Smooth muscle cell of the brain vasculature (primary cell): Measurements from ENCODE around the gene SERPINA1.
"Not testable (repeated sequence)": the region's sequence is repeated elsewhere in the genome, so short reads cannot be mapped to it uniquely, and the experiment has no call there.

Source experiments
- DNase-seq: peaks from one replicate; pipeline ENCODE4 v3.0.0-alpha.2; 2012; ENCODE audit warnings: low read depth, low spot score

SERPINA1 gene

DNA sequence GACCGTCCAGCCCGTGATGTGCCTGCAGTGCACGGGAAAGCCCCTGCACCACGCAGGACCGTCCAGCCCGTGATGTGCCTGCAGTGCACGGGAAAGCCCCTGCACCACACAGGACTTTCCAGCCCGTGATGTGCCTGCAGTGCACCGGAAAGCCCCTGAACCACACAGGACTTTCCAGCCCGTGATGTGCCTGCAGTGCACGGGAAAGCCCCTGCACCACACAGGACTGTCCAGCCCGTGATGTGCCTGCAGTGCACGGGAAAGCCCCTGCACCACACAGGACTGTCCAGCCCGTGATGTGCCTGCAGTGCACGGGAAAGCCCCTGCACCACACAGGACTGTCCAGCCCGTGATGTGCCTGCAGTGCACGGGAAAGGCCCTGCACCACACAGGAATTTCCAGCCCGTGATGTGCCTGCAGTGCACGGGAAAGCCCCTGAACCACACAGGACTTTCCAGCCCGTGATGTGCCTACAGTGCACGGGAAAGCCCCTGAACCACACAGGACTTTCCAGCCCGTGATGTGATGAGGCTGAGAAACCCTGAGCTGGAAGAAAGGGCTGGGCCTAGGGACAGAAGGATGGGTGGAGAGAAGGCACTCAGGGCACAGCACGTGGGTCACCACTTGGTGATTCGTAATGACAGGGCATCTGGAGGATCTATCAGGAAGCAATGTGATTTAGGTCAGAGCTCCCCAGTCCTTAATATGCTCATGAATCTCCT is 42.2 kb downstream of the SERPINA1 start:
- not testable (repeated sequence) for DNase-seq

DNA sequence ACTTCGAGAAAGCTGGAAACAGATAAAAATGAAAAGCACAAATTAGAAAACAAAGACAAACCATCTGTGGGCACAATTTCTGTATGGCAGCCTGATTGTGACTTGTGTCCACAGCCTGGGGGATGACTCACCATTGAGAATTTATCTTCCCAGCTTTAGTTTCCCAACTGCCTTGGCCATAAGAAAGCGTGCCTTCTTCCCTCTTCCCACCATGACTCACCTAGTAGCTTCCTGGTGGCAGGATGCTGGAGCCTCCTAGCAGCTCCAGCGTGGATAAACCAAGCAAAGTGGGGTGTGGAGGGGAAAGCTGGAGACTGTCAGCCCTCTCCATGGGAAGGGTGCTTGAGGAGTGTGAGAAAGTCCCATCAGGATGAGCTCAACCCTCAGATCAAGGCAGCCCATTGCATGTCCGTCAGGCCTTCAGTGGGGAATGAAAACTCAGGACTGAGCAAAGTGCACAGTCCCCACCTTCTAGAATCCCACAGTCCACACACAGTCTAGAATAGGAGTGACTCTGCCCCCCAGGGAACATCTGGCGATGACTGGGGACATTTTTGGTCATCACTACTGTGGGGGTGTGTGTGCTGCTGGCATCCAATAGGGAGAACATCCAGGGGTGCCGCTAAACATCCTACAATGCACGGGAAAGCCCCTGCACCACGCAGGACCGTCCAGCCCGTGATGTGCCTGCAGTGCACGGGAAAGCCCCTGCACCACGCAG is 42.9 kb downstream of the SERPINA1 start:
- no peak for DNase-seq

DNA sequence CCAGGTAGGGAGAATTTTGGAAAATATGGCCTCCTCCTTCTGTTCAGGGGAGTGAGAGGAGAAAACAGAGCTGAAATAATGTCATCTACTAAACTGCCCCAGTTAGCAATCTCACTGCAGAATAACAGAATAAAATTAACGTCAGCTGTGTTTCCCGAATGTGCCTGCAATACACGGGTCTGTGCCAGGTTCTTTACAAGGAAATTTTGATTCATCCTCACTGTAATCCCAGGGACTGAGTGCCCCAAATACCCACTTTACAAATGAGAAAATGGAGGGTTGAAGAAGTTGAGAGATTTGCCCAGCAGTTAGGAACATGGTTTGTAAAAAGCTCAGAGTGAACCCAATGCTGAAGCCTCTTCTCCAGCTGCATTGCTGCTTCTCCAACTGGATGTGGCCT is 44.0 kb downstream of the SERPINA1 start:
- DNase-seq: no peak

DNA sequence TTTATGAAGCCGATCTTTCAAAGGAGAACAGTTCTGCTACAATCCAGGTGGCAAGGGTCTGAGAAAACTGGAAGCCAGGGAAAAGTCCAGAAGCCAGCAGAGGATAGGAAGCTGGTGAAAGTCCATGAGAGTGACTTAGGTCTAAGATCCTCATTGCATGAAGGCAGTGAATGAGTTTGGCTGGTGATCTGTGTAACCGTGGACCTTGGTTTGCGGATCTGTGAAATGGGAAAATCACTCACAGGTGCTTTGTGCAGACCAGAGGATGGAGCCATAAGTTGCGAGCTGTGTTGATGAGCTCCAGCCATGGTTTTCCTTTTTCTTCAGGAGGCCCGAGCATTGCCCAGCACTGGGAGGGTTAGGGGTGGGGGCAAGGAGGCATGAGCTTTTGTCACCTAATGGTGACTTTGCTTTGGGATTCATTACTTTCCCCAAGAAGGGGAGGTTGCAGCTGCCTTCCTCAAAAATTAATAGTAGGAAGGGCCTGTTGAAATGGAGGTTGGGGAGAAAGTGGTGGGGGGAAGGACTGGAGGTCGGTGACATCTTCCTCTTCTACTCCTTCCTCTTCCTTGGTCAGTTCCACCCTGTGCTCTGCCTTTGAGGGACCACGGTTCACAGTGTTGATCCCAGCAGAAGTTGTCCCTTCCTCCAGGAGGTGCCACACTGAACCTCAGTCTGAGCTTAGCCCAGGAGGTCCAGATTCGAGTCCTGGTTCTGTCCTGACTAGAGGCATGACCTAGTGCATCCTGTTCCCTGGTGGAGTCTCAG is 45.0 kb downstream of the SERPINA1 start:
- no peak for DNase-seq

DNA sequence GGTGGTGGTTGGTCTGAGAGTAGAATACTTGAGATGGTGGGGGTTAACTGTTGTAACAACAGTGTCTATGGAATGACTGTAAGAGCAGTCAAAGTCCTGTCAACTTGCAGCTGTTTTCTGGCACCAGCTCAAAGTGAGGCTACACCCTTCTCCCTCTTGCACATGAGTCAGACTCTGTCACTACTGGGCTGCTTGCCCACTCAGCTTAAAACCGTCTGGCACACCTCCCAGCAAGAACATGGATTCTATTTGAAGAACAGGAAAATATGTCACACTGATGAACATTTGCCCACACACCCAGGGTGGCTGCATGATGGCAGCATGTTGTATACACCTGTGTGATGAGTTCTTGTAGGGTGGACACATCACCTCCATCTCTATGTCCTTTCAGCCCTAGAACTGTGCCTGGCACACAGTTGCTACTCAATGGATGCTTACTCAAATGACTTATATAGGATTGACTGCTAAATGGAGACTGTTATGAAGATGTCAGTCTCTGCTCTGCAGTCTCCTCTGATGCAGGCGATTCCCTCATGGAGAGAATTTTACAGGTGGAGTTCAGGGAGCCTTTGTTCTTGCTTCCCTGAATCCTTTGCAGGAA is 46.0 kb downstream of the SERPINA1 start:
- DNase-seq: peak; percentile 98

DNA sequence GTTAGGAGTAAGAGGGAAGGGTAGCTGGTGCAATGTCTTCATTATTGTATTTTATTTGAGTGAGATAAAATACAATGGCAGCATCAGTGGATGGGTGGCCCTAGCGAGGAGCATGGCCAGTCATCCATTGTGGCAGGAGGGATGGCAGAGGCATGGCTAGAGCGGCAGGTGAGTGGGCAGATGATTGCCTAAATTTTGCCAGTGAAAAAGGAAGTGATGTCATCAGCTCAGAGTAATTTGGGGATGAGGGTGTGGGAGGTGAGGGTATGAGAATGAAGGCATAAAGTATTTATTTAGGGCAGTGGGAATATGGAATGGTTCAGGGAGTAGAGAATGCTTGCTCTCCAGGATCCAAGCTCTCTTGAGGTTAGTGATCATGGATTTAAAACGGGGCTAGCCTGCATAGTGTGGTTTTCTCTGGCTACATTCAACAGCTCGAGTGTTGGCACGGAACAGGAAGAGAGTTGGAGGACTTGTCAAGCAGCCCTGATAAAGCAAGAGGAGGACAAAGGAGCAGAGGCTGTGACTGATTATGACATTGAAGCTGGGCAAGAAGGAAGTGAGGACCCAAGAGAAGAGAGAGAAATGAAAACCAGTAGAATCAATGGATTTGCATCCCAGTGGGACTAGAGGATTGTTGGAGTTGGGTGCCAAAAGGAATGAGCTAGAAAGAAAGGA is 46.6 kb downstream of the SERPINA1 start:
- DNase-seq: no peak

DNA sequence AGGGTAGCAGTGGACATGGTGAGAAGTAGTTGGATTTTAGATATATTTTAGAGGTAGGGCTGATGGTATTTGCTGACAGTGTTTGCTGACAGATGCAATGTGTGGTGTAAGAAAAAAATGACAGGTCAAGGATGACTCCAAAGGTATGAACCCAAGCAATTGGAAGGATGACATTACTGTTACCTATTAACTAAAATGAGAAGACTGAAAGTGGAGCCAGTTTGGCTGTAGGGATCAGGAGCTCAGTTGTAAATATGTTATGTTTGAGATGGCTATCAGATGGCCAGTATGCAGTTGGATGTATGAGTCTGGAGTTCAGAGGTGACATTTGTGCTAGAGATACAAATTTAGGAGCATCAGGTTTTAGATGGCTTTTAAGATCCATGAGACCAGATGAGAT is 47.9 kb downstream of the SERPINA1 start:
- DNase-seq: no peak

DNA sequence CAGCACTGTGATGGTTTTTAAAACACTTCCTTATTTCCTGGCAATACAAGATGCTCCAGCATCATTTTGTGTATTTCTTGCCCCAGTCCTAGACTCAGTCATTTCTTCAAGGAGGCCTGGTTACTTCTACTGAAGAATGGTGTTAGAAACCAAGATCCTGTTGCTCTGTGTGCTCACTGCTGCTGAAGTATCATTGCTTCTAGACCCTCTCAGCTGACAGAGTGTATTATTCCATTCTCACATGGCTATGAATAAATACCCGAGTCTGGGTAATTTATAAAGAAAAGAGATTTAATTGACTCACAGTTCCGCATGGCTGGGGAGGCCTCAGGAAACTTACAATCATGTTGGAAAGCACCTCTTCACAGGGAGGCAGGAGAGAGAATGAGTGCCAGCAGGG is 50.4 kb downstream of the SERPINA1 start:
- DNase-seq: no peak

DNA sequence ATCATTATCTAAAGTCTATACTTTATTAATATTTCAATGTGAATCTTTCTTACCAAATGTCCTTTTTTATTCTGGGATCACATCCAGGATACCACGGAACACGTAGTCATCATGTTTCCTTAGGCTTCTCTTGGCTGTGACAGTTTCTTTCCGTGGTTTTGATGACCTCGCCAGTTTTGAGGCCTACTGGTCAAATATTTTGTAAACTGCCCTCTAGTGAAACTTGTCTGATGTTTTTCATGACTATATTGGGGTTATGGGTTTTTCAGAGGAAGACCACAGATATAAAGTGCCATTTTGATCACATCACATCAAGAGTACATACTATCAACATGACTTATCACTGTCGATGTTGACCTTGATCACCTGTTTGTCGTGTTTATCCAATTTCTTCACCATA is 51.1 kb downstream of the SERPINA1 start:
- no peak for DNase-seq

DNA sequence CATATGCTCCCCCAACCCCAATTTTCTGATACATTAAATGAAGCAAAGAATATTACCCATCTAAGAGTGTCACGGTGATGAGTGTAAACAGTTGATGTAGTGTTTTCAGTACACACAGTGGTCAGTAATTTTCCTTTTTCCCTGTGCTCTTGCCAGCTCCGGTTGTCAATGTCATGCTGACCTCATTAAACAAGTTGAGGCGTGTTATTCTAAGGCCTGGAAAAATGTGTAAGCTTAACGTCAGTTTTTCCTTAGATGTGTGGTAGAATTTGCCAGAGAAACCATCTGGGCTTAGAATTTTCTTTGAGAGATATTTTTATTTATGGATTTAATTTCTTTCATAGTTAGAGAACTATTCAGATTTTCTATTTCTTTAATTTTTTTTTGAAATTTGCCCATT is 53.5 kb downstream of the SERPINA1 start:
- no peak for DNase-seq

DNA sequence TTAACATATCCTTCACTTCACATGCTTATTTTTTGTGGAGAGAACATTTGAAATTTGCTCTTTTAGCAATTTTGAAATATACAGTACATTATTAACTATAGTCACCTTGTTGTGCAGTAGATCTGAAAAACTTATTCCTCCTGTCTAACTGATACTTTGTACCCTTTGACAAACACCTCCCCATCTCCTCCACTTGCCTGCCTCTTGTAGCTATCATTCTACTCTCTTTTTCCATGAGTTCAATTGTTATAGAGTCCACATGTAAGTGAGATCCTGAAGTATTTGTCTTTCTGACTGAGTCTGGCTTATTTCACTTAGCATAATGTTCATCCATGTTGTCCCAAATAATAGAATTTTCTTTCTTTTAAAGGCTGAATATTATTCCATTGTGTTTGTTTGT is 55.8 kb downstream of the SERPINA1 start:
- no peak for DNase-seq

DNA sequence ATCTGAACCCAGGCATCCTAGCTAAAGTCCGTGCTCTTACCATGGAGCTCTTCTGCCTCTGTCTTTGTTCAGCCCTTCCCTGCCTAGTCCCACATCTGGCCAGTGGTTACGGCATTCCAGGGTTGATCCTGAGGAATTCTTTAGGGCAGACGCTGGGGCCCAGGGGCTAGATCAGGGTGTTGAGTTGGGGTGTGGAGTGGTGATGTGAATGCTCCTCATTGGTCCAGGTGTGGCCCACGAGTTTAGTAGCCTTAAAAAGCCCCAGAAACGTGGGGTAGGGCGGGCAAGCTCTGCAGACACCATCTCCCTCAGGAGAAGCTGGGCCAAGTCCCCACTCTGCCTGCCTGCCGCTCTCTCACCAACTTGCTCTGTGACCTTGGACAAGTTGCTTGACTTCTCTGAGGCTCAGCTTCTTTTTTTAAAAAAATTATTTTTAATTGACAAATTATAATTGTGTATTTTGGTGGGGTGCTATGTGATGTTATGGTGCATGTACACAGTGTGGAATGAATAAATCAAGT is 56.3 kb downstream of the SERPINA1 start:
- no peak for DNase-seq

DNA sequence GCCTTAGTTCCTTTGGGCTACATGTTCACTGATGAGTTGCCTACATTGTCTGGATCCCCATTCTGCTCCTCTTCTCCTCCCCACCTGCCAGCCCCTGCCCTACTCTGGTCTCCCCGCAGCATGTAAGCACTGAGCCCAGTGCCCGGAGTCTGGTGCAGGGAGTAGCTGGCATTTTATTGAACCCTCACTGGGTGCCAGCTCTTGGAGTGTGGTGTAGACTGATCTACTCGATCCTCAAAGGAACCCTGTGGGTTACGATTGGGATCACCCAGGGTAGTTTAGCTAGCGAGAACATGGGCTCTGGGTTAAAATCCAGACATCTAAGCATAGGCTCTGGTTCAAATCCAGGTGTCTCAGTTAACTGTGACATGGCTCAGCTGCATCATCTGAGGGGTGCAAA is 56.9 kb downstream of the SERPINA1 start:
- no peak for DNase-seq

DNA sequence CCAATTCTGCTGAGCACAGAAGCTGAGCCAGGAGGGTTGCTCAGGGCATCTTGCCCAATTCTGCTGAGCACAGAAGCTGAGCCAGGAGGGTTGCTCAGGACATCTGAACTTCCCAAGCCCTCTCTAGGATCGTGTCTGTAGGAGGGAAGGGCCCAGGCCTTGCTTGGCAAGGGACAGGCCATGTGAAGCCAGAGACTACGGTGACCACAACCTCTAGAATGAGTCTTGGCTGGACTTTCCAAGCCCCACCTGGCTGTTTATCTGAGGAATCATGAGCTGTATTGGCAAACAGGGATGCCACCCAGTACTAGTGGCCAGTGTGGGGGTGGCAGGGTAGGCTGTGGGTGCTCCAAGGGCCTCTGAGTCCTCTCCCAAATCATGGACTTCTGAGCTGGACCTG is 57.5 kb downstream of the SERPINA1 start:
- no peak for DNase-seq

DNA sequence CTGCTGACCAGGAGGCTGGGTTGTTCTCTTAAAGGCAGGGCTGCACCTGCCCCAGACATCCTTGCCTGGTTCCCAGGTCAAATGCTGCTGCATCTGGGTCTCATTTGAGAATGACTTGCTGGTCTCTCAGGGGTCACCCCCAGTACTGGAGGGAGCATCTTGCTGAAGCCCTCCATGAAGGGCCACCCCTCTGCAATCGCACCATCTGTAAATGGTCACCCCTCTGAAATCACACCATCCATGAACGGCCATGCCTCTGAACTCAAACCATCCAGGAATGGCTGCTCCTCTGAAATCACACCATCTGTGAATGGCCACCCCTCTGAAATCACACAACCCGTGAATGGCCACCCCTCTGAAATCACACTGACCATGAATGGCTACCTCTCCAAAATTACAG is 58.0 kb downstream of the SERPINA1 start:
- no peak for DNase-seq

DNA sequence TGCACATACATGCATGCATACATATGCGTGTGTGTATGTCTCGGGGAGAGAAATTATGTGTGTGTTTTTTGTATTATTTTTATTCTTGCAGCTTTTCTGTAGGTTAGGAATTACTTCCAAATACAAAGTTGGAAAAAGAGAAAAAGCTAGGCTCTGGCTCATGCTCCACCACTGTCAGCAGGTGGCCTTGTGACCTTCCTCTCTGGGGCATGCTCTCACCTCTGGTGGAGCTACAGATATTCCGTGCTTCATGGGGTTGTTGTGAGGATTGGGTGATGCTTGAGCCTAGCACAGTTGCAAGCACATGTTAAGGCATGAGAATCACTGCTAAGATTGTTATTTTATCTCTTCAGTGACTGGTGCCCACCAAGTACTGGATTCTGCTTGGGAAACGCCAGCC is 58.5 kb downstream of the SERPINA1 start:
- DNase-seq: no peak

DNA sequence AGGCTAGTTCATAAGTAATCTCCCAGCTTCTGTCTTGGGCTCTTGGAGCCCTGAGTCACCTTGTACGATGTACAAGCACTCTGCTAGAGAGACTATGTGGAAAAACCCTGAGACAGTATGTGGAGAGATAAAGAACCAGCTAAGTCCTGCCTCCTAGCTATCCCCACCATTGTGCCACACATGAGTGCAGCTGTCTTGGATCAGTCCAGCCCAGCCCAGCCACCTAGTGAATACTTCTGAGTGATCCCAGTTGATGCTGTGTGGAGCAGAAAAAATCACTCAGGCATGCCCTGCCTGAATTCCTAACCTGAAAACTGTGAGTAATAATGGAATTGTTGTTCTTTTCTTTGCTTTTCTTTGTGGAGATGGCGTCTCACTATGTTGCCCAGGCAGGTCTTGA is 60.2 kb downstream of the SERPINA1 start:
- DNase-seq: no peak
